SK-N-SH (cell line): Measurements from ENCODE around the gene SFXN5. TPM values are rescaled to one million over a fixed set of nuclear protein-coding genes. Genes with fewer than 3 reads are reported as not detected.

ENCODE experiments used
- CTCF ChIA-PET: fragments of 300-600, 350-600 bp; formaldehyde crosslinking; extraction: SDS; loops from one replicate; lab custom pipeline; 2021; lab: Yijun Ruan, JAX
- POLR2A ChIA-PET: fragments of 350-600 bp; sonication (Branson Sonifier 250); formaldehyde crosslinking; extraction: SDS; loops from one replicate; lab custom pipeline; 2020; ENCODE audit warnings: antibody characterized with exemption, inconsistent platforms; lab: Yijun Ruan, JAX
- DNase-seq: peaks from one replicate; pipeline ENCODE4 v3.0.0; 2012
- H2AFZ ChIP-seq: fragments of 200-600 bp; sonication (generic); 2 replicates; pipeline ENCODE4 v1.8.1; 2016; ENCODE audit warnings: antibody characterized with exemption, mild to moderate bottlenecking, low read depth
- H3F3A ChIP-seq: fragments of 200-600 bp; sonication (generic); replicated peaks from 2 replicates; pipeline ENCODE3; 2016; ENCODE audit warnings: antibody characterized with exemption, mild to moderate bottlenecking; ENCODE audit not compliant: insufficient read depth
- H3K27ac ChIP-seq, 2 experiments: fragments of 200-500 bp in 1 of 2; fragments of 200-600 bp in 1 of 2; sonication (Bioruptor generic) in 1 of 2; sonication (generic), shearing (Covaris generic) in 1 of 2; 2 replicates each; pipeline versions ENCODE4 v1.5.1 to v1.6.1; 2014 to 2016; ENCODE audit warnings: low read depth in 2 of 2, inconsistent platforms in 1 of 2, low read length in 1 of 2, mild to moderate bottlenecking in 1 of 2, mixed read lengths in 1 of 2
- H3K27me3 ChIP-seq: fragments of 200-600 bp; sonication (generic), shearing (Covaris generic); 2 replicates; pipeline ENCODE4 v1.6.1; 2016; ENCODE audit warnings: mixed run types; ENCODE audit not compliant: insufficient read depth
- H3K36me3 ChIP-seq, 2 experiments: fragments of 200-500 bp in 1 of 2; fragments of 200-600 bp in 1 of 2; sonication (Bioruptor generic) in 1 of 2; sonication (generic) in 1 of 2; replicated peaks in 1 of 2; 2 replicates each; pipeline versions ENCODE3 to v1.5.1; 2014 to 2016; ENCODE audit warnings: low read length in 1 of 2, mild to moderate bottlenecking in 1 of 2; ENCODE audit not compliant: insufficient read depth in 2 of 2, control insufficient read depth in 1 of 2
- H3K4me1 ChIP-seq, 2 experiments: fragments of 200-500 bp in 1 of 2; fragments of 200-600 bp in 1 of 2; sonication (Bioruptor generic) in 1 of 2; sonication (generic), shearing (Covaris generic) in 1 of 2; 2 replicates each; pipeline versions ENCODE4 v1.5.1 to v1.6.1; 2014 to 2016; ENCODE audit warnings: low read depth in 1 of 2, low read length in 1 of 2, mixed run types in 1 of 2; ENCODE audit not compliant: insufficient read depth in 2 of 2, control insufficient read depth in 1 of 2
- H3K4me2 ChIP-seq: fragments of 200-600 bp; sonication (generic), shearing (Covaris generic); 2 replicates; pipeline ENCODE4 v1.6.1; 2017; ENCODE audit warnings: mixed run types
- H3K4me3 ChIP-seq, 2 experiments: fragments of 200-500 bp in 1 of 2; fragments of 200-600 bp in 1 of 2; sonication (Bioruptor generic) in 1 of 2; sonication (generic), shearing (Covaris generic) in 1 of 2; 2 replicates each; pipeline versions ENCODE4 v1.5.1 to v1.8.1; 2014 to 2016; ENCODE audit warnings: low read depth in 2 of 2, inconsistent platforms in 1 of 2, low read length in 1 of 2, mild to moderate bottlenecking in 1 of 2, mixed read lengths in 1 of 2, moderate library complexity in 1 of 2
- H3K79me2 ChIP-seq: fragments of 200-600 bp; sonication (generic); 2 replicates; pipeline ENCODE4 v1.8.1; 2017; ENCODE audit warnings: mild to moderate bottlenecking; ENCODE audit not compliant: insufficient read depth
- H3K9ac ChIP-seq: fragments of 200-600 bp; sonication (generic); 2 replicates; pipeline ENCODE4 v1.6.1; 2017; ENCODE audit warnings: mixed run types
- H3K9me2 ChIP-seq: fragments of 200-600 bp; sonication (generic); 2 replicates; pipeline ENCODE4 v1.6.1; 2017; ENCODE audit warnings: mixed run types
- H3K9me3 ChIP-seq: fragments of 200-600 bp; sonication (generic); 2 replicates; pipeline ENCODE4 v1.6.1; 2017; ENCODE audit warnings: mixed run types, mild to moderate bottlenecking, moderate library complexity
- H4K20me1 ChIP-seq: fragments of 200-600 bp; sonication (generic); 2 replicates; pipeline ENCODE4 v1.6.1; 2017; ENCODE audit warnings: mild to moderate bottlenecking, mixed run types; ENCODE audit not compliant: insufficient read depth
- CHD2 ChIP-seq: fragments of 150-350 bp; IDR thresholded peaks from 2 replicates; pipeline ENCODE4 v1.6.1; 2018; ENCODE audit warnings: low read length; ENCODE audit not compliant: partially characterized antibody
- ELF1 ChIP-seq: IDR thresholded peaks from 2 replicates; pipeline ENCODE4 v1.4.0; 2012
- EP300 ChIP-seq, 2 experiments: IDR thresholded peaks; 2 replicates each; pipeline versions ENCODE4 v1.4.0 to v1.6.1; 2012; ENCODE audit warnings: borderline replicate concordance in 1 of 2, low read depth in 1 of 2, low read length in 1 of 2
- FOSL2 ChIP-seq: IDR thresholded peaks from 2 replicates; pipeline ENCODE4 v1.4.0; 2012; ENCODE audit warnings: low read depth, mild to moderate bottlenecking, moderate library complexity, borderline replicate concordance
- FOXJ3 ChIP-seq: sonication (generic); formaldehyde crosslinking; IDR thresholded peaks from 2 replicates; pipeline ENCODE4 v1.5.1; 2020; ENCODE audit warnings: mild to moderate bottlenecking, missing genetic modification reagents
- FOXM1 ChIP-seq: IDR thresholded peaks from 2 replicates; pipeline ENCODE4 v1.4.0; 2012; ENCODE audit warnings: low read depth, mild to moderate bottlenecking
- GATA2 ChIP-seq: sonication (generic); formaldehyde crosslinking; IDR thresholded peaks from 2 replicates; pipeline ENCODE4 v1.5.0; 2020; ENCODE audit warnings: mild to moderate bottlenecking, missing genetic modification reagents
- JUND ChIP-seq: IDR thresholded peaks from 2 replicates; pipeline ENCODE4 v1.4.0; 2012
- MEF2A ChIP-seq: IDR thresholded peaks from 2 replicates; pipeline ENCODE4 v1.4.0; 2012; ENCODE audit warnings: low read depth, borderline replicate concordance
- NFIC ChIP-seq: IDR thresholded peaks from 2 replicates; pipeline ENCODE4 v1.4.0; 2012; ENCODE audit warnings: borderline replicate concordance
- RCOR1 ChIP-seq: fragments of 150-350 bp; IDR thresholded peaks from 2 replicates; pipeline ENCODE4 v1.6.1; 2017; ENCODE audit warnings: antibody characterized with exemption, low read length
- RFX5 ChIP-seq: IDR thresholded peaks from 2 replicates; pipeline ENCODE4 v1.6.1; 2012; ENCODE audit warnings: mild to moderate bottlenecking, improper control_type of control experiment, low read length
- RXRA ChIP-seq: IDR thresholded peaks from 2 replicates; pipeline ENCODE4 v1.4.0; 2012; ENCODE audit warnings: low read depth, mild to moderate bottlenecking, borderline replicate concordance
- YY1 ChIP-seq: IDR thresholded peaks from 2 replicates; pipeline ENCODE4 v1.4.0; 2012; ENCODE audit warnings: low read depth, mild to moderate bottlenecking
- WGBS: methylation state at CpG from one replicate; pipeline ENCODE4 v1.1.6; 2017; ENCODE audit warnings: low lambda C conversion rate; 5-methylcytosine and 5-hydroxymethylcytosine counted together
- polyA plus RNA-seq, 3 experiments: library from polyadenylated mRNA; depleted of rRNA; stranded (reverse); fragments of >200 nt; gene quantifications; 2 replicates each; pipeline ENCODE4 v1.2.3, GENCODE V29; 2012
- TF ChIP-seq, protein P1 (sequence below): IDR thresholded peaks from 2 replicates; pipeline ENCODE4 v1.6.1; 2012; ENCODE audit warnings: mild to moderate bottlenecking, low read depth, low read length, moderate library complexity
- TF ChIP-seq, protein P2 (sequence below): fragments of 200-600 bp; sonication (generic); IDR thresholded peaks from 2 replicates; pipeline ENCODE4 v1.6.1; 2017; ENCODE audit warnings: antibody characterized with exemption, mild to moderate bottlenecking, moderate library complexity
- TF ChIP-seq, protein P3 (sequence below): fragments of 150-350 bp; IDR thresholded peaks from 2 replicates; pipeline ENCODE4 v1.6.1; 2017; ENCODE audit warnings: antibody characterized with exemption, low read length, low read depth, borderline replicate concordance
- TF ChIP-seq, protein P4 (sequence below): IDR thresholded peaks from 2 replicates; pipeline ENCODE4 v1.4.0; 2012; ENCODE audit warnings: low read depth, borderline replicate concordance
- TF ChIP-seq, protein P5 (sequence below): IDR thresholded peaks from 2 replicates; pipeline ENCODE4; 2012
- TF ChIP-seq, protein P6 (sequence below): fragments of 150-350 bp; IDR thresholded peaks from 2 replicates; pipeline ENCODE4 v1.6.1; 2016; ENCODE audit warnings: mild to moderate bottlenecking, low read depth, low read length

Gene SFXN5
- polyA plus RNA-seq, 1 of the 3 experiments (the other 2 are of a cell fraction): 9.9 TPM

DNA sequence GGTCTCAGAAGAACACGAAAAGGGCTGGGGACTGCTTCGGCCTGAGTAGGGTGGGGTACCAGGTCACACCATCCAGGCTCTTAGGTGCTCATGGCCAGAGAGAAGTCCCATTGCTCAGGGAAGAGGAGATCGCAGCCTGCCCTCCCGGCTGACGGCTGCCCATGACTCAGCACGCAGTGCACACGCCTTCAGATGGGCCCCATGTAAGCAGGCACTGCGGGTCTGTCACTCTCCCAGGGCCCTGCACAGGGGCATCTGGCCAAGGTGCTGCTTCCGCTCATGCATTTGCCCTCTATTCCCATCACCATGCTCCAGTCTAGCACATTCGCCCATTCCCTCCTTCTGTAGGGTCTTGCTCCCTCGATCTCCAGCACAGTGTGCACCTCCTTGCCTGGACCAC lies 34.7 kb downstream of the SFXN5 start:
- Histone ChIP-seq H3K9me2 (no peaks in the 10 kb centered on the region), H3K9ac (no peak overlapping the region), H3F3A (no peaks in the 10 kb centered on the region), H3K79me2 (no peaks in the 10 kb centered on the region), H3K4me2 (no peak overlapping the region), H4K20me1 (no peaks in the 10 kb centered on the region; the same call in 1 of the 2 replicates), H3K9me3 (no peaks in the 10 kb centered on the region), H3K36me3 (no peaks in the 10 kb centered on the region), H3K4me3 (no peak overlapping the region), H2AFZ (no peak overlapping the region), H3K4me1 (no peaks in the 10 kb centered on the region; a peak in 1 of 4 replicates), H3K27me3 (no peaks in the 10 kb centered on the region), H3K27ac (no peak overlapping the region)
- ChIA-PET CTCF (interaction anchor here (1.5 kb wide), 1 partner anchor 141 kb away, joined by 3 read pairs; no protein-coding TSS in a partner anchor), POLR2A (no interaction called here)
- TF ChIP-seq, protein P1, sequence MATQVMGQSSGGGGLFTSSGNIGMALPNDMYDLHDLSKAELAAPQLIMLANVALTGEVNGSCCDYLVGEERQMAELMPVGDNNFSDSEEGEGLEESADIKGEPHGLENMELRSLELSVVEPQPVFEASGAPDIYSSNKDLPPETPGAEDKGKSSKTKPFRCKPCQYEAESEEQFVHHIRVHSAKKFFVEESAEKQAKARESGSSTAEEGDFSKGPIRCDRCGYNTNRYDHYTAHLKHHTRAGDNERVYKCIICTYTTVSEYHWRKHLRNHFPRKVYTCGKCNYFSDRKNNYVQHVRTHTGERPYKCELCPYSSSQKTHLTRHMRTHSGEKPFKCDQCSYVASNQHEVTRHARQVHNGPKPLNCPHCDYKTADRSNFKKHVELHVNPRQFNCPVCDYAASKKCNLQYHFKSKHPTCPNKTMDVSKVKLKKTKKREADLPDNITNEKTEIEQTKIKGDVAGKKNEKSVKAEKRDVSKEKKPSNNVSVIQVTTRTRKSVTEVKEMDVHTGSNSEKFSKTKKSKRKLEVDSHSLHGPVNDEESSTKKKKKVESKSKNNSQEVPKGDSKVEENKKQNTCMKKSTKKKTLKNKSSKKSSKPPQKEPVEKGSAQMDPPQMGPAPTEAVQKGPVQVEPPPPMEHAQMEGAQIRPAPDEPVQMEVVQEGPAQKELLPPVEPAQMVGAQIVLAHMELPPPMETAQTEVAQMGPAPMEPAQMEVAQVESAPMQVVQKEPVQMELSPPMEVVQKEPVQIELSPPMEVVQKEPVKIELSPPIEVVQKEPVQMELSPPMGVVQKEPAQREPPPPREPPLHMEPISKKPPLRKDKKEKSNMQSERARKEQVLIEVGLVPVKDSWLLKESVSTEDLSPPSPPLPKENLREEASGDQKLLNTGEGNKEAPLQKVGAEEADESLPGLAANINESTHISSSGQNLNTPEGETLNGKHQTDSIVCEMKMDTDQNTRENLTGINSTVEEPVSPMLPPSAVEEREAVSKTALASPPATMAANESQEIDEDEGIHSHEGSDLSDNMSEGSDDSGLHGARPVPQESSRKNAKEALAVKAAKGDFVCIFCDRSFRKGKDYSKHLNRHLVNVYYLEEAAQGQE: no peak
- TF ChIP-seq FOXM1: no peak
- TF ChIP-seq EP300 (IDR thresholded peaks at IDR 0.05; ENCODE audit: borderline replicate concordance in 1 of 2, low read depth in 1 of 2, low read length in 1 of 2): no peak
- no peak for TF ChIP-seq MEF2A
- TF ChIP-seq RXRA: no peak
- TF ChIP-seq ELF1: no peak
- no peak for TF ChIP-seq RFX5
- no peak for TF ChIP-seq YY1
- no peak for TF ChIP-seq FOXJ3 (CRISPR knock-in tag)
- TF ChIP-seq, protein P2, sequence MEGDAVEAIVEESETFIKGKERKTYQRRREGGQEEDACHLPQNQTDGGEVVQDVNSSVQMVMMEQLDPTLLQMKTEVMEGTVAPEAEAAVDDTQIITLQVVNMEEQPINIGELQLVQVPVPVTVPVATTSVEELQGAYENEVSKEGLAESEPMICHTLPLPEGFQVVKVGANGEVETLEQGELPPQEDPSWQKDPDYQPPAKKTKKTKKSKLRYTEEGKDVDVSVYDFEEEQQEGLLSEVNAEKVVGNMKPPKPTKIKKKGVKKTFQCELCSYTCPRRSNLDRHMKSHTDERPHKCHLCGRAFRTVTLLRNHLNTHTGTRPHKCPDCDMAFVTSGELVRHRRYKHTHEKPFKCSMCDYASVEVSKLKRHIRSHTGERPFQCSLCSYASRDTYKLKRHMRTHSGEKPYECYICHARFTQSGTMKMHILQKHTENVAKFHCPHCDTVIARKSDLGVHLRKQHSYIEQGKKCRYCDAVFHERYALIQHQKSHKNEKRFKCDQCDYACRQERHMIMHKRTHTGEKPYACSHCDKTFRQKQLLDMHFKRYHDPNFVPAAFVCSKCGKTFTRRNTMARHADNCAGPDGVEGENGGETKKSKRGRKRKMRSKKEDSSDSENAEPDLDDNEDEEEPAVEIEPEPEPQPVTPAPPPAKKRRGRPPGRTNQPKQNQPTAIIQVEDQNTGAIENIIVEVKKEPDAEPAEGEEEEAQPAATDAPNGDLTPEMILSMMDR: no peak
- no peak for TF ChIP-seq GATA2
- no peak for TF ChIP-seq NFIC
- TF ChIP-seq, protein P3, sequence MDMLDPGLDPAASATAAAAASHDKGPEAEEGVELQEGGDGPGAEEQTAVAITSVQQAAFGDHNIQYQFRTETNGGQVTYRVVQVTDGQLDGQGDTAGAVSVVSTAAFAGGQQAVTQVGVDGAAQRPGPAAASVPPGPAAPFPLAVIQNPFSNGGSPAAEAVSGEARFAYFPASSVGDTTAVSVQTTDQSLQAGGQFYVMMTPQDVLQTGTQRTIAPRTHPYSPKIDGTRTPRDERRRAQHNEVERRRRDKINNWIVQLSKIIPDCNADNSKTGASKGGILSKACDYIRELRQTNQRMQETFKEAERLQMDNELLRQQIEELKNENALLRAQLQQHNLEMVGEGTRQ: no peak
- no peak for TF ChIP-seq CHD2
- TF ChIP-seq, protein P4, sequence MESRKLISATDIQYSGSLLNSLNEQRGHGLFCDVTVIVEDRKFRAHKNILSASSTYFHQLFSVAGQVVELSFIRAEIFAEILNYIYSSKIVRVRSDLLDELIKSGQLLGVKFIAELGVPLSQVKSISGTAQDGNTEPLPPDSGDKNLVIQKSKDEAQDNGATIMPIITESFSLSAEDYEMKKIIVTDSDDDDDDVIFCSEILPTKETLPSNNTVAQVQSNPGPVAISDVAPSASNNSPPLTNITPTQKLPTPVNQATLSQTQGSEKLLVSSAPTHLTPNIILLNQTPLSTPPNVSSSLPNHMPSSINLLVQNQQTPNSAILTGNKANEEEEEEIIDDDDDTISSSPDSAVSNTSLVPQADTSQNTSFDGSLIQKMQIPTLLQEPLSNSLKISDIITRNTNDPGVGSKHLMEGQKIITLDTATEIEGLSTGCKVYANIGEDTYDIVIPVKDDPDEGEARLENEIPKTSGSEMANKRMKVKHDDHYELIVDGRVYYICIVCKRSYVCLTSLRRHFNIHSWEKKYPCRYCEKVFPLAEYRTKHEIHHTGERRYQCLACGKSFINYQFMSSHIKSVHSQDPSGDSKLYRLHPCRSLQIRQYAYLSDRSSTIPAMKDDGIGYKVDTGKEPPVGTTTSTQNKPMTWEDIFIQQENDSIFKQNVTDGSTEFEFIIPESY: no peak
- no peak for TF ChIP-seq FOSL2
- TF ChIP-seq, protein P5, sequence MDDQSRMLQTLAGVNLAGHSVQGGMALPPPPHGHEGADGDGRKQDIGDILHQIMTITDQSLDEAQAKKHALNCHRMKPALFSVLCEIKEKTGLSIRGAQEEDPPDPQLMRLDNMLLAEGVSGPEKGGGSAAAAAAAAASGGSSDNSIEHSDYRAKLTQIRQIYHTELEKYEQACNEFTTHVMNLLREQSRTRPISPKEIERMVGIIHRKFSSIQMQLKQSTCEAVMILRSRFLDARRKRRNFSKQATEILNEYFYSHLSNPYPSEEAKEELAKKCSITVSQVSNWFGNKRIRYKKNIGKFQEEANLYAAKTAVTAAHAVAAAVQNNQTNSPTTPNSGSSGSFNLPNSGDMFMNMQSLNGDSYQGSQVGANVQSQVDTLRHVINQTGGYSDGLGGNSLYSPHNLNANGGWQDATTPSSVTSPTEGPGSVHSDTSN: no peak
- no peak for TF ChIP-seq JUND
- TF ChIP-seq RCOR1: no peak
- TF ChIP-seq, protein P6, sequence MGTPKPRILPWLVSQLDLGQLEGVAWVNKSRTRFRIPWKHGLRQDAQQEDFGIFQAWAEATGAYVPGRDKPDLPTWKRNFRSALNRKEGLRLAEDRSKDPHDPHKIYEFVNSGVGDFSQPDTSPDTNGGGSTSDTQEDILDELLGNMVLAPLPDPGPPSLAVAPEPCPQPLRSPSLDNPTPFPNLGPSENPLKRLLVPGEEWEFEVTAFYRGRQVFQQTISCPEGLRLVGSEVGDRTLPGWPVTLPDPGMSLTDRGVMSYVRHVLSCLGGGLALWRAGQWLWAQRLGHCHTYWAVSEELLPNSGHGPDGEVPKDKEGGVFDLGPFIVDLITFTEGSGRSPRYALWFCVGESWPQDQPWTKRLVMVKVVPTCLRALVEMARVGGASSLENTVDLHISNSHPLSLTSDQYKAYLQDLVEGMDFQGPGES: no peak
- DNase-seq: no peak
- WGBS: 97% methylated on average over 7 of the region's 11 CpGs
